ENCODE measurements around the gene CIDEC.
"Not testable (repeated sequence)": the region's sequence is repeated elsewhere in the genome, so short reads cannot be mapped to it uniquely, and the experiment has no call there.

The CIDEC gene

GRCh38 chr3:9872067-9872466, 8.0 kb downstream of the CIDEC start:
- not testable (repeated sequence) for DNase-seq

GRCh38 chr3:9870978-9871377, 9.1 kb downstream of the CIDEC start:
- no peak for DNase-seq

- DNase-seq, result no peak
Measured at GRCh38 chr3:9869955-9870354, 10.1 kb downstream of the CIDEC start.

GRCh38 chr3:9867106-9867505, 12.9 kb downstream of the CIDEC start:
- DNase-seq, result no peak

- no peak for DNase-seq
Measured at GRCh38 chr3:9866639-9867038, 13.4 kb downstream of the CIDEC start.

GRCh38 chr3:9865125-9865637, 14.9 kb downstream of the CIDEC start:
- DNase-seq, result not testable (repeated sequence)

- DNase-seq, result no peak
Measured at GRCh38 chr3:9864200-9864927, 15.7 kb downstream of the CIDEC start.

GRCh38 chr3:9863058-9863772, 16.8 kb downstream of the CIDEC start:
- DNase-seq, result no peak

GRCh38 chr3:9862391-9863057, 17.5 kb downstream of the CIDEC start:
- DNase-seq, result peak; percentile 86

GRCh38 chr3:9861626-9862130, 18.4 kb downstream of the CIDEC start:
- DNase-seq, result no peak

- DNase-seq, result no peak
Measured at GRCh38 chr3:9861201-9861600, 18.9 kb downstream of the CIDEC start.

GRCh38 chr3:9859530-9860025, 20.5 kb downstream of the CIDEC start:
- DNase-seq, result no peak

- no peak for DNase-seq
Measured at GRCh38 chr3:9855594-9855993, 24.5 kb downstream of the CIDEC start.

- not testable (repeated sequence) for DNase-seq
Measured at GRCh38 chr3:9854291-9854940, 25.6 kb downstream of the CIDEC start.

GRCh38 chr3:9852528-9852927, 27.5 kb downstream of the CIDEC start:
- no peak for DNase-seq

- DNase-seq, result not testable (repeated sequence)
Measured at GRCh38 chr3:9851926-9852325, 28.1 kb downstream of the CIDEC start.

- DNase-seq, result not testable (repeated sequence)
Measured at GRCh38 chr3:9851383-9851782, 28.7 kb downstream of the CIDEC start.

- peak; percentile 69 for DNase-seq
Measured at GRCh38 chr3:9848860-9849259, 31.2 kb downstream of the CIDEC start.

GRCh38 chr3:9847870-9848269, 32.2 kb downstream of the CIDEC start:
- DNase-seq, result not testable (repeated sequence)

- DNase-seq, result peak; percentile 29
Measured at GRCh38 chr3:9846931-9847488, 33.0 kb downstream of the CIDEC start.

- peak; percentile 62 for DNase-seq
Measured at GRCh38 chr3:9846231-9846630, 33.8 kb downstream of the CIDEC start.

- peak; percentile 97 for DNase-seq
Measured at GRCh38 chr3:9843715-9844438, 36.2 kb downstream of the CIDEC start, which contains the start of gene RPUSD3. RPUSD3 (minus strand) TSS chr3:9844008; CDS start chr3:9843990, 18 bp downstream.

Data from hematopoietic multipotent progenitor cell treated with erythropoietin and hydrocortisone succinate and interleukin-3 and kit ligand, for 4 days (in vitro differentiated cells).